GM21576 (cell line): ENCODE results near the gene TRPM8.

Source experiments
- ATAC-seq: cut with Tn5 transposase; IDR thresholded peaks from one replicate; pipeline ENCODE4 v1.9.1; 2021; ENCODE audit warnings: mild to moderate bottlenecking, moderate library complexity; ENCODE audit not compliant: unreplicated experiment

The TRPM8 gene

GRCh38 chr2:233972941-233973575 lies 55.9 kb downstream of the TRPM8 start:
- ATAC-seq: no peak

GRCh38 chr2:233973786-233974185 lies 56.6 kb downstream of the TRPM8 start:
- no peak for ATAC-seq

- no peak for ATAC-seq
Measured at GRCh38 chr2:233974530-233975071, 57.4 kb downstream of the TRPM8 start.

GRCh38 chr2:233976087-233976486 lies 58.9 kb downstream of the TRPM8 start:
- no peak for ATAC-seq

GRCh38 chr2:233976690-233977294 lies 59.6 kb downstream of the TRPM8 start:
- ATAC-seq: no peak

GRCh38 chr2:233977296-233977837 lies 60.2 kb downstream of the TRPM8 start:
- ATAC-seq: no peak

- ATAC-seq: no peak
Measured at GRCh38 chr2:233979748-233980147, 62.6 kb downstream of the TRPM8 start.

- ATAC-seq: no peak
Measured at GRCh38 chr2:233980955-233981561, 63.9 kb downstream of the TRPM8 start.

- no peak for ATAC-seq
Measured at GRCh38 chr2:233981574-233982420, 64.6 kb downstream of the TRPM8 start.

- no peak for ATAC-seq
Measured at GRCh38 chr2:233982421-233983121, 65.4 kb downstream of the TRPM8 start.

GRCh38 chr2:233983445-233983844 lies 66.3 kb downstream of the TRPM8 start:
- no peak for ATAC-seq

GRCh38 chr2:233988581-233988980 lies 71.4 kb downstream of the TRPM8 start:
- no peak for ATAC-seq

GRCh38 chr2:233989221-233989858 lies 72.2 kb downstream of the TRPM8 start:
- no peak for ATAC-seq

GRCh38 chr2:233990261-233990798 lies 73.2 kb downstream of the TRPM8 start:
- ATAC-seq: peak; percentile 72

GRCh38 chr2:233991196-233991595 lies 74.0 kb downstream of the TRPM8 start:
- ATAC-seq: no peak

- ATAC-seq: no peak
Measured at GRCh38 chr2:233992513-233993217, 75.5 kb downstream of the TRPM8 start.

- no peak for ATAC-seq
Measured at GRCh38 chr2:233993461-233993860, 76.3 kb downstream of the TRPM8 start.

- no peak for ATAC-seq
Measured at GRCh38 chr2:233994151-233994550, 77.0 kb downstream of the TRPM8 start.

GRCh38 chr2:233996000-233996399 lies 78.8 kb downstream of the TRPM8 start:
- no peak for ATAC-seq
